SU-DHL-6 (cell line): ENCODE data around the gene SOX18.

Source experiments
- EZH2phosphoT487 ChIP-seq: fragments of 200-600 bp; sonication (generic), shearing (Covaris generic); conservative IDR thresholded peaks from 2 replicates; pipeline ENCODE4 v1.6.1; 2018; ENCODE audit warnings: mild to moderate bottlenecking, antibody characterized with exemption, low read length, moderate library complexity, mixed read lengths
- TF ChIP-seq, protein P1 (sequence below): fragments of 200-600 bp; sonication (generic); IDR thresholded peaks from one replicate; pipeline ENCODE4 v1.5.1; 2017; ENCODE audit warnings: antibody characterized with exemption, mild to moderate bottlenecking, low read length, moderate library complexity; ENCODE audit not compliant: insufficient read depth, poor library complexity, severe bottlenecking

DNA sequence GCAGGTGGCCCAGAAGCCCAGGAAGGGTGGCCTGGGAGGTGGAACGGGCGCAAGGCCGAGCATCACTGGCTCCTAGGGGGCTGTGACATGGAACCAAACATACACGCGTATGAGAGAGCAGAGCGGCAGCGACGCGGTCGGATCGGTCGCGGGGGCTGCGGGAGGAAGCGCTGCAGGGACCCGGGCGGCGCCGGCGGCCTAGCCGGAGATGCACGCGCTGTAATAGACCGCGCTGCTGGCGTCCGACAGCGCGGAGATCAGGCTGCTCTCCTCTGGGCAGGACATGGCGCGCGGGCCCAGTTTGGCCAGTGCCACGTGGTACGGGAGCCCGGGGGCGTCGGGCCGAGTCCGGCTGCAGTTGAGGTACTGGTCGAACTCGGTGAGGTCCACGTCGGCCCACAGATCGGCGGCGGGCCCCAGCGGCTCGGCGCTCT lies 1.5 kb downstream of the SOX18 start:
- TF ChIP-seq, protein P1, sequence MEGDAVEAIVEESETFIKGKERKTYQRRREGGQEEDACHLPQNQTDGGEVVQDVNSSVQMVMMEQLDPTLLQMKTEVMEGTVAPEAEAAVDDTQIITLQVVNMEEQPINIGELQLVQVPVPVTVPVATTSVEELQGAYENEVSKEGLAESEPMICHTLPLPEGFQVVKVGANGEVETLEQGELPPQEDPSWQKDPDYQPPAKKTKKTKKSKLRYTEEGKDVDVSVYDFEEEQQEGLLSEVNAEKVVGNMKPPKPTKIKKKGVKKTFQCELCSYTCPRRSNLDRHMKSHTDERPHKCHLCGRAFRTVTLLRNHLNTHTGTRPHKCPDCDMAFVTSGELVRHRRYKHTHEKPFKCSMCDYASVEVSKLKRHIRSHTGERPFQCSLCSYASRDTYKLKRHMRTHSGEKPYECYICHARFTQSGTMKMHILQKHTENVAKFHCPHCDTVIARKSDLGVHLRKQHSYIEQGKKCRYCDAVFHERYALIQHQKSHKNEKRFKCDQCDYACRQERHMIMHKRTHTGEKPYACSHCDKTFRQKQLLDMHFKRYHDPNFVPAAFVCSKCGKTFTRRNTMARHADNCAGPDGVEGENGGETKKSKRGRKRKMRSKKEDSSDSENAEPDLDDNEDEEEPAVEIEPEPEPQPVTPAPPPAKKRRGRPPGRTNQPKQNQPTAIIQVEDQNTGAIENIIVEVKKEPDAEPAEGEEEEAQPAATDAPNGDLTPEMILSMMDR: no peak
- TF ChIP-seq EZH2phosphoT487: no peak
